Measurements from ENCODE around the gene EFCAB8.

The EFCAB8 gene

DNA sequence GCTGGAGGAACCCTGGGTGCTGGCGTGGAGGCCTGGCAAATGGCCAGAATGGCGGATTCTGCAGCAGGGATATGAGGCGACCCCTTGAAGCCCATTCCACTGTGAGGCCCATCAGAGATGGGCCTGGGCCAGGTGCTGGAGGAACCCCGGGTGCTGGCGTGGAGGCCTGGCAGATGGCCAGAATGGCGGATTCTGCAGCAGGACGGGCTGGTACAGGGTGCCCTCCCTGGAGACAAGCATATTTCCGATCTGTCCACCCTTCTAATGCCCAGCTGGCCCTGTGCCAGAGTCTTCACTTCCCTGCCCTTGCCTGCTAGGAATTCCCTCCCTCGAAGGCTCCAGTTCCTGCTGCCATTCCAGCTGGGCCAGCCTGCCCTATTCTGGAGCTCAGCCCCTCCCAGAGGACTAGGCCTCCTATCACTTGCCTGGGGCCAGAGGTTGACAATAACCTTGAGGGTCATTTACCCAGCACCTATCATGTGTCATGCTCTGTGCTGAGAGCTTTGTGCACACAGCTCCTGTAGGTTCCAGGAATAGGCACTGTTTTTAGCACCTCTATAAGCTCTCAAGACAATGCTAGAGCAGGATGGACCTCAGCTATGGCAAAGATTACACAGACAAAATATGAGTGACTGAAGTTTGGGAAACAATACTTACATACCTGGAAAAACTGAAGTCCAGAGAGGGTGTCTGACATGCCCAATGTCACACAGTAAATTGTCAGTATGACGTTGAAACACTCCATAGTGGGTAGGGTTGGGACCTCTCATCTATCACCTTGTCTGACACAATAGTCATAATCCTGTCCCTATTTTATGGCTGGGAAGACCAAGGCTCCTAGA lies 124.1 kb downstream of the EFCAB8 start:
- in situ Hi-C loops (cut with MboI; ENCODE audit: low sequenced_read_pairs, unreplicated experiment): no loop called here
- TF ChIP-seq, protein P1, sequence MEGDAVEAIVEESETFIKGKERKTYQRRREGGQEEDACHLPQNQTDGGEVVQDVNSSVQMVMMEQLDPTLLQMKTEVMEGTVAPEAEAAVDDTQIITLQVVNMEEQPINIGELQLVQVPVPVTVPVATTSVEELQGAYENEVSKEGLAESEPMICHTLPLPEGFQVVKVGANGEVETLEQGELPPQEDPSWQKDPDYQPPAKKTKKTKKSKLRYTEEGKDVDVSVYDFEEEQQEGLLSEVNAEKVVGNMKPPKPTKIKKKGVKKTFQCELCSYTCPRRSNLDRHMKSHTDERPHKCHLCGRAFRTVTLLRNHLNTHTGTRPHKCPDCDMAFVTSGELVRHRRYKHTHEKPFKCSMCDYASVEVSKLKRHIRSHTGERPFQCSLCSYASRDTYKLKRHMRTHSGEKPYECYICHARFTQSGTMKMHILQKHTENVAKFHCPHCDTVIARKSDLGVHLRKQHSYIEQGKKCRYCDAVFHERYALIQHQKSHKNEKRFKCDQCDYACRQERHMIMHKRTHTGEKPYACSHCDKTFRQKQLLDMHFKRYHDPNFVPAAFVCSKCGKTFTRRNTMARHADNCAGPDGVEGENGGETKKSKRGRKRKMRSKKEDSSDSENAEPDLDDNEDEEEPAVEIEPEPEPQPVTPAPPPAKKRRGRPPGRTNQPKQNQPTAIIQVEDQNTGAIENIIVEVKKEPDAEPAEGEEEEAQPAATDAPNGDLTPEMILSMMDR (IDR thresholded peaks at IDR 0.05; ENCODE audit: borderline replicate concordance, control extremely low read depth, extremely low read depth, insufficient read depth, missing control alignments): no peak
- DNase-seq (ENCODE audit: low spot score): no peak

DNA sequence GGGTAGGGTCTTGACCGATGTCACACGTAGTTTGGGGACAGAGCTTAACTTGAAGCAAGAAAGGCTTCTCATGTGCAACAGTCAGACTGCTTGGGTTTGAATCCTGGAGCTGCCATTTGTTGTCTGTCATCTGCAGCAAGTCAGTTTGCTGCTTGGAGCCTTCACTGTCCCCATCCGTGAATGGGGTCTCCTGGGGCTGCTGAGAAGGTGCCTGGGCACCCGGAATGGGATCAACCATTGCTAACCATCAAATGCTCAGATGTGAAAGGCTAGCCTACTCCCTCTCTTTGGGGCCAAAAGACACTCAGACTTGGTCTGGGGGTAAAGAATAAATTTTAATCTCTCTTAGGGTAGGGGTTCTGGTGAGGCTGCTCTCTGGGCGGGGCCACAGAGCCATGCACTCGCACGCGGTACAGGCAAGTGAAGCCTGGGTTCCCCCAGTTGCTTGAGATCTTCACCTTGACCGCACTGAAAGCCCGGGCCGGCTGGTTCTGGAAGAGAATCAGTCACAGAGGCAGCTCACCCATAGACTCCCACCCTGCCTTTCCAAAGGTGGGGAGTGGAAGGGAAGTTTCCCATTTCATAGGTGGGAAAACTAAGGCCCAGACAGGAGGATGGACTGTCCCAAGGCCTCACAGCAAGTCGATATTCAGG lies 124.9 kb downstream of the EFCAB8 start:
- in situ Hi-C loops (cut with MboI; ENCODE audit: low sequenced_read_pairs, unreplicated experiment): no loop called here
- DNase-seq (ENCODE audit: low spot score): no peak
- TF ChIP-seq, protein P1 (IDR thresholded peaks at IDR 0.05; ENCODE audit: borderline replicate concordance, control extremely low read depth, extremely low read depth, insufficient read depth, missing control alignments): no peak

DNA sequence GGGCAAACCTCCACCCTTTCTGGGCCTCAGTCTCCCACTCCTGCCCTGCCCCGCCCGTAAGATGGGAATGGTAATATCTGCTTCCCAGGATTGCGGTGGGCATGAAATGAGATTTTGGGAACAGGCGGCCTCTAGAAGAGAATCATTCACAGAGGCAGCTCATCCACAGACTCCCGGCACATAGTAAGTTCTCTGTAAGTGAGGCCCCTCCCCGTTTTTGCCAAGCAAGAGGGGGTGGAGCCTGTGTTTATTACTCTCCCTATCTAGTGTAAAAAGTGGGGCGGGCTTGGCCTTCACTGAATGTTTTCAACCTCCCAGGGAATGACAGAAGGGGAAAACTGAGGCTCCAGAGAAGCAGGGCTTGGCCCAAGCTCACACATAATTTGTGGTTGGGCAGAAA lies 125.5 kb downstream of the EFCAB8 start:
- in situ Hi-C loops (cut with MboI; ENCODE audit: low sequenced_read_pairs, unreplicated experiment): no loop called here
- DNase-seq (ENCODE audit: low spot score): no peak
- TF ChIP-seq, protein P1 (IDR thresholded peaks at IDR 0.05; ENCODE audit: borderline replicate concordance, control extremely low read depth, extremely low read depth, insufficient read depth, missing control alignments): no peak

DNA sequence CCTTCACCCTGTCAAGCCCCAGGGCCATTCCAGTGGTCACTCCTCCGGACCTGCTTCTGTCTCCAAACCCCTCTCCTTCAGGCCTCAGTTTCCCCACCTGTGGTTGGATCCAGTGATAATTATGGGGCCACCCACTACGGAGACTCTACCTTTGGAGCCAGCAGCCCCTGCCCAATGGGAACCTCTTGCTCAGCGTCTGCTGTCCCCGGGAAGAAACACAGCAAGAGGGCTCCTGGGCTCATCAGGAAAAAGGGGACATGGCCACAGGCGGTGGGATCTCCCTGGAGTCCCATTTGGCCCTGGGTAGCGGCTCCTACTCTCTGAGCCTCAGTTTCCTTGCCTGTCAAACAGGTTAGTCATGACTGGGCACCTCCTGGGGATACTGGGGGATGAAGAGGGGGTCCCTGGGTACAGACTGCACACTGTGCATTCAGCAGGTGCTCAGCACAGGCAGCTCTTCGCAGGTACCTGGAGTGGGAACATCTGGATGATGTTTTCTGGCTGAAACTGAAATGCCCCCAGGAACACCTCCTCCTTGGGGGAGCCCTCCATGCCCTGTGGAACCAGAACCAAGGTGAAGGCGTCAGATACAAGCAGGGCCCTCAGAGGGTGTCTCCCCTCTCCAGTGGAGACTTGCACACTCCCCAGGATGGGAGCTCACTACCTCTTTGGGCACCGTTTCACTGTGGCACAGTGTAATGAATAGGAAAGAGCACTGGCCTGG lies 126.1 kb downstream of the EFCAB8 start:
- in situ Hi-C loops (cut with MboI; ENCODE audit: low sequenced_read_pairs, unreplicated experiment): no loop called here

DNA sequence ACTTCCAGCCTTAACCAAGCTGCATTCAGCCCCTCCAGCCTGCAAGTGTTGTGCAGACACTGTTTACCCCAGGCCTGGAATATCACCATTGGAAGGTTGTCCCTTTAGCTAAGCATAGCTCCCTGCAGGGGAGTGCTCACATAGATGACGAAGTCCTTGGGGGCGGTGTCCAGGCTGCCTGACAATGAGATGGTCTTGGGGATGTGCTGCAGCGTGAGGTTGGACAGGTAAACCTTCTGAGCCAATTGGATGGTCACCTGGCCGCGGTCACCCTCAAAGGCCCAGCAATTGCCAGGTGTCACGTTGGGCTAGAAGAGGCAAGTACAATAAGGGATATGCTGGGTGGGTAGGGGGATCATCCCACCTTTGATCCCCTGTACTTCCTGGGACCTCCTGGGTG lies 126.9 kb downstream of the EFCAB8 start:
- in situ Hi-C loops (cut with MboI; ENCODE audit: low sequenced_read_pairs, unreplicated experiment): no loop called here
- TF ChIP-seq, protein P1 (IDR thresholded peaks at IDR 0.05; ENCODE audit: borderline replicate concordance, control extremely low read depth, extremely low read depth, insufficient read depth, missing control alignments): no peak
- no peak for DNase-seq (ENCODE audit: low spot score)

More for the DNA sequence above, 126.1 kb downstream of the EFCAB8 start:
- DNase-seq (ENCODE audit: low spot score): no peak
- TF ChIP-seq, protein P1 (IDR thresholded peaks at IDR 0.05; ENCODE audit: borderline replicate concordance, control extremely low read depth, extremely low read depth, insufficient read depth, missing control alignments): no peak

DNA sequence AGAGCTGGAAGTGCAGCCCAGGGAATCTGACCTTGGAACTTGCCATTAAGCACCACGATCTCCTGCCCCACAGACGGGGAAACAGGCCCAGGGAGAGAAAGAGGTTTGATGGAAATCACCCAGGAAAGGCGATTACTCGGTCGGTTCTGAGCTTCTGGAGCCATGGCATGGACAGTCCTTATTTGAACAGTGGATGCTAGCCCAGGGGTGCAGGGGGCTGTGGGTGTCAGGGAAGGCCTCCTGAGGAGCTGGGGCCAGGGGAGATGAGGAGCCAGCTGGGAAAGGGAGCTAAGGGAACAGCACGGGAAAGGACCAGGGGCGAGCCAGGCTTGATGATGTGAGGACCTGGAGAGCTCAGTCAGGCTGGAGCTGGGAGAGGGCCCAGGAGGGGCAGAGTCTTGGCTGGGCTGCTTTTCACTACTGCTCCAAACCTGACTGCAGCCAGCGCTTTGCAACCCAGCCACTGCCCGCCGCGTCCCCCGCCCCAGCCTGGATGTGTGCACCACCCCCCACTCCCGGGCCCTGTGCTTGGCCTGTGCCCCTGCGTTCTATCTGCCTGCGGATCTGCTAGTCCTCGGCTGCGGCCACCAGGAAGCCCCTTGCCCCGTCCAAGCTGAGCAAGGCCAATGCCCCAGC lies 127.7 kb downstream of the EFCAB8 start:
- TF ChIP-seq, protein P1 (IDR thresholded peaks at IDR 0.05; ENCODE audit: borderline replicate concordance, control extremely low read depth, extremely low read depth, insufficient read depth, missing control alignments): no peak
- no peak for DNase-seq (ENCODE audit: low spot score)
- in situ Hi-C loops (cut with MboI; ENCODE audit: low sequenced_read_pairs, unreplicated experiment): no loop called here
